GM12878 (cell line): ENCODE data around the gene ARHGAP6.

Source experiments
- HDAC2 ChIP-seq: fragments of 200-600 bp; sonication (generic); IDR thresholded peaks from 2 replicates; pipeline ENCODE4 v1.6.1; 2017
- SMARCA5 ChIP-seq: fragments of 450-650 bp; IDR thresholded peaks from 2 replicates; pipeline ENCODE4 v1.6.1; 2017; ENCODE audit warnings: mild to moderate bottlenecking

GRCh38 chrX:11461201-11462001, 204.3 kb downstream of the ARHGAP6 start:
- TF ChIP-seq SMARCA5 (no peak), HDAC2 (no peak)
